Gastroesophageal sphincter (tissue), 3 donors: ENCODE measurements around the gene FNTB.

Experiments used
- EP300 ChIP-seq: sonication (generic); formaldehyde crosslinking; IDR thresholded peaks from one replicate; pipeline ENCODE4 v1.6.1; 2017; ENCODE audit warnings: antibody characterized with exemption, mild to moderate bottlenecking
- POLR2A ChIP-seq, 2 donors: fragments of 450-650 bp; IDR thresholded peaks; one replicate each; pipeline ENCODE4 v1.6.1; 2017; ENCODE audit warnings: antibody characterized with exemption in 2 of 2, mild to moderate bottlenecking in 2 of 2, moderate library complexity in 1 of 2
- POLR2AphosphoS5 ChIP-seq: sonication (generic); formaldehyde crosslinking; IDR thresholded peaks from one replicate; pipeline ENCODE4 v1.6.1; 2017; ENCODE audit warnings: antibody characterized with exemption
- TF ChIP-seq, protein P1 (sequence below), 4 experiments: fragments of 200-600 bp in 2 of 4; fragments of 450-650 bp in 2 of 4; sonication (generic) in 1 of 4; IDR thresholded peaks; one replicate each; pipeline ENCODE4 v1.5.1; 2017 to 2019; ENCODE audit warnings: antibody characterized with exemption in 4 of 4, mild to moderate bottlenecking in 2 of 4, moderate library complexity in 2 of 4

DNA sequence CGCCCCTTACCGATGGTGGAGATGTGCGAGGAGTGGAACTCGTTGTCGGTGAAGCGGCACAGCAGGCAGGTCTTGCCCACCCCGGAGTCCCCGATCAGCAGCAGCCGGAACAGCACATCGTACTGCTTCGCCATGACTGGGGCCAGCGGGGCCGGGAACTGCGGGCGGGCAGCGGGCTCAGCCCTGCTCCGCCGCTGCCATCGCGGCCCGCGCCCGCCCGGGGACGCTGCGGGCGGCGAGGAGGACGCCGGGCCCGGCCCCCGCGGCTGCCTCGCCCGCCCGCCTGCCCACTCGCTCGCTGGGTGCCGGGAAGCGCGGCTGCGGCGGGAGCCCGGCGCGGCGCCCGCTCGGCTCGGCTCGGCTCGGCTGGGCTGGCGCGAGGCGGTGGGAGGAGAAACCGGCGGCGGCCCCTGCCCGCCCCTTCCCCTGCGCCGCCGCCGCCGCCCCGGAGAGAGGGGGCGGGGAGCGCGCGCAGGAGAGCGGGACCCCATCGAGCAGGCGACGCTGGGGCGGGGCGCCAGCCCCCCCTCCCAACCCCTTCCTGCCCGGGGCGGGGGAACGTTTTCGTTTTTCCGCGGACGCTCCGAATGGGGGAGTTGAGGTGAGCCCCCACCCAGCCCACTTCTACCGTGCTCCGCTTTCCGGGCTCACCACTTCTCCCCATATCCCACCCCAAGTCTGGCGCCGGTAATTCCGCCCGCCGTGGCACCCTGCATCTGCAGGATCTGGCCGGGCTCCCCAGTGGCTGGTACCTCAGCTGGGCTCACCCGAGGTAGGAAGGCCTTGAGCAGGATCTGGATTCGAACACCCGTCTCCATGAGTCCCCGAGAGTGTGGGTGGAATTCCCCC is 14.5 kb upstream of the FNTB start, which contains the start of gene RAB15:
- TF ChIP-seq, protein P1, sequence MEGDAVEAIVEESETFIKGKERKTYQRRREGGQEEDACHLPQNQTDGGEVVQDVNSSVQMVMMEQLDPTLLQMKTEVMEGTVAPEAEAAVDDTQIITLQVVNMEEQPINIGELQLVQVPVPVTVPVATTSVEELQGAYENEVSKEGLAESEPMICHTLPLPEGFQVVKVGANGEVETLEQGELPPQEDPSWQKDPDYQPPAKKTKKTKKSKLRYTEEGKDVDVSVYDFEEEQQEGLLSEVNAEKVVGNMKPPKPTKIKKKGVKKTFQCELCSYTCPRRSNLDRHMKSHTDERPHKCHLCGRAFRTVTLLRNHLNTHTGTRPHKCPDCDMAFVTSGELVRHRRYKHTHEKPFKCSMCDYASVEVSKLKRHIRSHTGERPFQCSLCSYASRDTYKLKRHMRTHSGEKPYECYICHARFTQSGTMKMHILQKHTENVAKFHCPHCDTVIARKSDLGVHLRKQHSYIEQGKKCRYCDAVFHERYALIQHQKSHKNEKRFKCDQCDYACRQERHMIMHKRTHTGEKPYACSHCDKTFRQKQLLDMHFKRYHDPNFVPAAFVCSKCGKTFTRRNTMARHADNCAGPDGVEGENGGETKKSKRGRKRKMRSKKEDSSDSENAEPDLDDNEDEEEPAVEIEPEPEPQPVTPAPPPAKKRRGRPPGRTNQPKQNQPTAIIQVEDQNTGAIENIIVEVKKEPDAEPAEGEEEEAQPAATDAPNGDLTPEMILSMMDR (IDR thresholded peaks at IDR 0.05), result peak in 1 of 4 experiments; percentile 12
- no peak for TF ChIP-seq EP300
- no peak for TF ChIP-seq POLR2A (IDR thresholded peaks at IDR 0.05)
- no peak for TF ChIP-seq POLR2AphosphoS5
